Measurements from ENCODE around the gene ST3GAL5.
"Not testable (repeated sequence)": the region's sequence is repeated elsewhere in the genome, so short reads cannot be mapped to it uniquely, and the experiment has no call there.

Gene ST3GAL5

DNA sequence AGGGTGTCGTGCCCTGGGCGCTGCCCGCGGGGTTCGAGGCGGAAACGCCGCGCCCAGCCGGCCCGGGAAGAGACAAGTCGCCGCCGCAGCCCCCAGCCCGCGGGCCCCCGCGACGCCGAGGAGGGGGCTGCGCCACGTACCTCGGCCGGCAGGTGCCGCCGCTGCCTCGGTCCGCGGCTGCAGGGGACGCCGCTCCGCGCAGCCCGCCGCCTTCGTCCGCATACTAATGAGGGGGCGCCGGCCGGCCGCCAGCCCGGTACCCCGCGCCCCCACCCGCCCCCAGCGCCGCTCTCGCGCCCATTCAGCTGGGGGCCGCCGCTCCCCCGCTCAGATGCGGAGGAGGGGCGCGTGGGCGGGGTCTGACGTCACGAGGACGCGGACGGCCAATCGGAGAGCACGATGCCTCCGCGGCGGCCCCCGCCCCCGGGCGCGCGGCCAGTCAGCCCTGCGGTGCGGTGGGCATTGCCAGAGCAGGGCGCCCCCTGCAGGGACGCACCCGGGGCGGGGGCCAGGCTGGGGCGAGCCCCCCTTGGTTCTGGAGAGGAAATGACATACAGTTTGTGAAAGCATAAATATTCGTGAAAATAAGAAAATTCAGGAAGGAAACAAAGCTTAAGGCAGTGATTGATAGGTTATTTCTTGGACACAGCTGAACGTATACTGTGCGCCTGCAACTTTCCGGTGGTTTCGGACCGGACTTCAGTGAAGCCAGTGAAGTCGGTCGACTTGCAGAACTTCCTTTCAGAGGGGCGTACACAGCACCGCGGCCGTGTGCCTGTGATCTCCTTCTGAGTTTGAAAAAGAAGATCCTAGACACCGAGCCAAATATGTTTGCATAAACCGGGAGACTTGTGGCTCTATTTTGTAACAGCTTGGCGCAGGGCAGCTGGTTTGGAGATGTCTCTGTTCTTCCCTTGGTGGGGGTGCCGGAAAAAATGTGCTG is at the start of gene ST3GAL5:
Gene ST3GAL5, minus strand, starts transcription at position 307 of the 943 bp plus-strand sequence. Its CDS starts 85 bp downstream, at position 222.
- Histone ChIP-seq H3K36me3 (ENCODE audit: insufficient read depth, low read length) (no peaks in the 10 kb centered on the region), H2AFZ (ENCODE audit: low read depth, low read length) (peak within 1 kb of the TSS; percentile 79), H3K27me3 (ENCODE audit: insufficient read depth, low read length) (peaks cover 26% of the 10 kb centered on the region), H3K4me1 (ENCODE audit: insufficient read depth, low read length) (peaks cover 27% of the 10 kb centered on the region), H3K4me3 (ENCODE audit: low read length) (peak within 1 kb of the TSS; percentile 81), H3K9me3 (ENCODE audit: low read length) (no peaks in the 10 kb centered on the region)

DNA sequence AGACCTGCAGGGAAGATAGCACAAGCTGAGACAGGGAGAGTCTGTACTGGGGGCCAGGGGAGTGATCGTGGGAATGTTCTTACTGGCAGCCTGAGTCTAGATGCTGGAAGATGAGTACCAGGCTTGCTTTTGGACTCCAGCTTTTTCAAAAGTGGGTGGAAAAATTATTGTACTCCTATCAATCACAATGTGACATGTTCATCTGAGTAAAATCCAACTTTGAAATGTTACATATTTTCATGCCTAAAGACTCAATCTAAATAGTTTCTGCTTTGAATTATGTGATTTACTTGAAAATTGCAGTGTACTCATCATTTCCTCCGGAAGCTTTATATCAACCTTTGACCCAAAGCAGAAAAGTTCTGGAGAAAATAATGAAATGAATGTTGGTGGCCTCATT is 49.7 kb upstream of the ST3GAL5 start:
- peaks cover 11% of the 10 kb centered on the region for H3K4me1 ChIP-seq (ENCODE audit: insufficient read depth, low read length)

DNA sequence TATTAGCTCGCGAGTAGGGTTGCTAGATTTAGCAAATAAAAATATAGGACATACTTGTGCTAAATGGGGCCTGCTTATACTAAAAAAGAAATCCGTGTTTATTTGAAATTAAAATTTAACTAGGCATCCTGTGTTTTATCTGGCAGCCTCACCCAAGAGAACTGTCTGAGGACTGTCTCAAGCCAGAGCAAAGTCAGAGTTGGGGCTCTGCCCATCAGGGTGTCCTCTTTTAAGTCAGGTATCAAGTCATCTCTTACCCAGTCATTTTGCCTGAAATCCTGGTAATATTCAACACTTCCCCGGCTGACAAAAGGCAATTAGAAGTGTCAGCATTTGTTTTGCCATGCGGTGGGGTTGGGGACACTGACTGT is 48.3 kb upstream of the ST3GAL5 start:
- H3K4me3 ChIP-seq (ENCODE audit: low read length): no peak overlapping the region
- no peaks in the 10 kb centered on the region for H3K36me3 ChIP-seq (ENCODE audit: insufficient read depth, low read length)
- peaks cover 11% of the 10 kb centered on the region for H3K4me1 ChIP-seq (ENCODE audit: insufficient read depth, low read length)
- peaks cover 3% of the 10 kb centered on the region for H3K9me3 ChIP-seq (ENCODE audit: low read length)
- H3K27me3 ChIP-seq (ENCODE audit: insufficient read depth, low read length): no peaks in the 10 kb centered on the region
- no peak overlapping the region for H2AFZ ChIP-seq (ENCODE audit: low read depth, low read length)

More for the DNA sequence above, 49.7 kb upstream of the ST3GAL5 start:
- no peaks in the 10 kb centered on the region for H3K36me3 ChIP-seq (ENCODE audit: insufficient read depth, low read length)
- no peaks in the 10 kb centered on the region for H3K27me3 ChIP-seq (ENCODE audit: insufficient read depth, low read length)
- peaks cover 9% of the 10 kb centered on the region for H3K9me3 ChIP-seq (ENCODE audit: low read length)
- H3K4me3 ChIP-seq (ENCODE audit: low read length): no peak overlapping the region
- no peak overlapping the region for H2AFZ ChIP-seq (ENCODE audit: low read depth, low read length)

DNA sequence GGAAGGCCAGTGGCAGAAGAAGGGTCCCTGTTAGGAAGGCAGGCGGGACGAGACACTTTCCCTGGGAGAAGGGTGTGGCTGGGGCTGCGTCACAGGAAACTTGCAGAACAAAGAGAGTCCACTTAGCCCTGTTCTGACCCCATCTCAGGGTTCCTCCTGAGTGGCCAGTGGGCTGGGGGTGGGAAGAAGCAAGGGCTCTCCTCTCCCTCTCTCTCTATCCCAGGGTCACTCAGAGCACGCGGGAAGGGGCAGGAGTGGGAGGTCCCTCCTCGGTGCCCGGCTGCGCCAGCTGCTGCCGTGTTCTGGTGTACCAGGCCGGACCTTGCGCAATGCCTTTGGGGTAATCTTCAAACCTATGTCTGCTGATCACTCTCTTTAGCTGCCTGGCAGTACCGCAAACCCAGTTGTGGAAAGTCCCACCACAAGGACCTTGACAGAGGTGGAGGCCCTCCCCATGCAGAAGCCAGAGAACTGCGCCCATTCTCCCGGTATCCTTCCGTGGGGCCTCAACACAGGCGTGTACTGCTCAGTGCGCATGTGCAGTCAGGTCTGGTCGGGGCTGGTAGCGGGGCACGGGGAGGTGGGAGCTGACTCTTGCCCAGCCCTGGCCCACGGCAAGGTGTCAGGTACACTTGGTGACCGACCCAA is 47.8 kb upstream of the ST3GAL5 start:
- Histone ChIP-seq H2AFZ (ENCODE audit: low read depth, low read length) (no peak overlapping the region), H3K4me1 (ENCODE audit: insufficient read depth, low read length) (peaks cover 11% of the 10 kb centered on the region), H3K36me3 (ENCODE audit: insufficient read depth, low read length) (no peaks in the 10 kb centered on the region), H3K4me3 (ENCODE audit: low read length) (no peak overlapping the region), H3K9me3 (ENCODE audit: low read length) (no peaks in the 10 kb centered on the region), H3K27me3 (ENCODE audit: insufficient read depth, low read length) (no peaks in the 10 kb centered on the region)

DNA sequence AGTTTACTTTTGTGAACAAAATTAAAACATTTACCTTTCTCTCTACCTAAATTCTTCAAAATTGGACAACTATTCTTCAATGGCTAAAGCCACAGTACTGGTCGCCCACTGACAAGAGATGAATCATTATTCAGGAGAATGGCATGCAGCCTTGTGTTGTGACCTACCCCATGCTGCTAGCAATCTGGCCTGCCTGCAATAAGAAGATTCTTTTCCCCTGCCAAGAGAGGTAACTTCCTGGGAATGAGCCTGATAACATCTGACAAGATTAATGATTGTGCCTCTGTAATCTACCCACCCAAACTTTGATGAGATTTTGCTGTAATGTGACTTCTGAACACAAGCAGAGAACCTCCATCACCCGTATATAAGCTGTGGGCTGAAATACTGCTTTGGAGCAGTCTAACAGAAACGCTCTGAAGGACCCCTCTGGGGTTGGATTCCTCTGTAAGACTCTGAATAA is 47.0 kb upstream of the ST3GAL5 start:
- H3K36me3 ChIP-seq (ENCODE audit: insufficient read depth, low read length): no peaks in the 10 kb centered on the region
- H3K4me1 ChIP-seq (ENCODE audit: insufficient read depth, low read length): peaks cover 11% of the 10 kb centered on the region
- H2AFZ ChIP-seq (ENCODE audit: low read depth, low read length): no peak overlapping the region
- H3K4me3 ChIP-seq (ENCODE audit: low read length): no peak overlapping the region
- no peaks in the 10 kb centered on the region for H3K9me3 ChIP-seq (ENCODE audit: low read length)
- no peaks in the 10 kb centered on the region for H3K27me3 ChIP-seq (ENCODE audit: insufficient read depth, low read length)

DNA sequence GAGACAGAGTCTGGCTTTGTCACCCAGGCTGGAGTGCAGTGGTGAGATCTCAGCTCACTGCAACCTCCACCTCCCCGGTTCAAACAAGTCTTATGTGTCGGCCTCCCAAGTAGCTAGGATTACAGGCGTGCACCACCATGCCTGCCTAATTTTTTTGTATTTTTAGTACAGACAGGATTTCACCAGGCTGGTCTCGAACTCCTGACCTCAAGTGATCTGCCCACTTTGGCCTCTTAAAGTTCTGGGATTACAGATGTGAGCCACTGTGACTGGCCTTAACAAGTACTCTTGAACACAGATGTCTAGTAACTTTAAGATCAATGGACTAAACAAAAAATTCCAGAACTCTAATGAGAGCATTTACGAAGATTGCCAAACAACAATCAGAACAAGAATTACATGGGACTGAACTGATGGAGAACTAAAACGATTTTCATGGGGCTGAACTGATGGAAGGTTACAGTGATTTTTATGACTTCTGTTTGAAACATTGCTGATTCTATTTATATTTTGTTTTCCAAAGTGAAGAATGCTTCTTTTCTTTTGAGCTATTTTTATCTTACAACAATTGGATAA is 46.5 kb upstream of the ST3GAL5 start:
- Histone ChIP-seq H2AFZ (ENCODE audit: low read depth, low read length) (no peak overlapping the region), H3K4me3 (ENCODE audit: low read length) (no peak overlapping the region), H3K36me3 (ENCODE audit: insufficient read depth, low read length) (no peaks in the 10 kb centered on the region), H3K4me1 (ENCODE audit: insufficient read depth, low read length) (peaks cover 11% of the 10 kb centered on the region), H3K27me3 (ENCODE audit: insufficient read depth, low read length) (no peaks in the 10 kb centered on the region), H3K9me3 (ENCODE audit: low read length) (no peaks in the 10 kb centered on the region)

DNA sequence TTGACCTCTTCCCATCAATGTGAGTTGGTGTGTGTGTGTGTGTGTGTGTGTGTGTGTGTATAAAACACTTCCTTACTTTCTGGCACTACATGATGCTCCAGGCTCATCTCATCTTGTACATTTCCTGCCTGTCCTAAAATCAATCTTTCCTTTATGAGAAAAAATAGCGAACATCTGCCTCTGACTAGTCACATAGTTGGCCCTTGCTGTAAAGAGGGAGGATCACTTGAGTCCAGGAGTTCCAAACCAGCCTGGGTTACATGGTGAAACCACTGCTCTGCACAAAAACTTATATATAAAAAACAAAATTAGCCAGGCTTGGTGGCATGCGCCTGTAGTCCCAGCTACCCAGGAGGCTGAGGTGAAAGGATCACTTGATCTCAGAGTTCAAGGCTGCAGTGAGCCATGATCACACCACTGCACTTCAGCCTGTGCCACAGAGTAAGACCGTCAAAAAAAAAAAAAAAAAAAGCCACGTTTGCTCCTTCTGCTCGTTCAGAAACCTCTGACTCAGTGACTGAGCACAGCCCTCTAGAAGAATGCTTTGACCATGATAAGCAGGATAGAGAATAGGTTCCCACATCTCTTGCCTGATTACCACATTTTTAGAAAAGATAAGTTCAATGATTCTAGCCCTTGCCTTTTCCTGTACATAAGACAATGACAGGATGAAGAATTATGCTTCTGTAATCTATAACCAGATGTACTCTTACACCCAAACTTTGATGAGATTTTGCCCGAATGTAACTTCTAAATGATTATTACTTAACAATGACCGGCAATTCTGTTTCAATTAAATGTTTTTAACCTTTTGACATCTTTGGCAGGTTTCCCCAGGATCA is 45.2 kb upstream of the ST3GAL5 start:
- H3K9me3 ChIP-seq (ENCODE audit: low read length): no peaks in the 10 kb centered on the region
- H3K4me1 ChIP-seq (ENCODE audit: insufficient read depth, low read length): peaks cover 11% of the 10 kb centered on the region
- no peak overlapping the region for H2AFZ ChIP-seq (ENCODE audit: low read depth, low read length)
- no peaks in the 10 kb centered on the region for H3K27me3 ChIP-seq (ENCODE audit: insufficient read depth, low read length)
- H3K36me3 ChIP-seq (ENCODE audit: insufficient read depth, low read length): no peaks in the 10 kb centered on the region
- H3K4me3 ChIP-seq (ENCODE audit: low read length): no peak overlapping the region

DNA sequence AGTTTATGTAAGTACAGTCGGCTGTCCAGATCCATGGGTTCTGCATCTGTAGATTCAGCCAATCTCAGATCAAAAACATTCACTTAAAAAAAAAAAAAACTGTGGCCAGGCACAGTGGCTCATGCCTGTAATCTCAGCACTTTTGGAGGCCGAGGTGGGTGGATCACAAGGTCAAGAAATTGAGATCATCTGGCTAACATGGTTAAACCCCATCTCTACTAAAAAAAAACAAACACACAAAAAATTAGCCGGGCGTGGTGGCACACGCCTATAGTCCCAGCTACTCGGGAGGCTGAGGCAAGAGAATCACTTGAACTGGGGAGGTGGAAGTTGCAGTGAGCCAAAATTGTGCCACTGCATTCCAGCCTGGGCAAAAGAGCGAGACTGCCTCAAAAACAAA is 42.4 kb upstream of the ST3GAL5 start:
- not testable (repeated sequence) for H3K4me1 ChIP-seq (ENCODE audit: insufficient read depth, low read length); H3K9me3 ChIP-seq (ENCODE audit: low read length); H3K36me3 ChIP-seq (ENCODE audit: insufficient read depth, low read length); H2AFZ ChIP-seq (ENCODE audit: low read depth, low read length); H3K27me3 ChIP-seq (ENCODE audit: insufficient read depth, low read length); H3K4me3 ChIP-seq (ENCODE audit: low read length)

DNA sequence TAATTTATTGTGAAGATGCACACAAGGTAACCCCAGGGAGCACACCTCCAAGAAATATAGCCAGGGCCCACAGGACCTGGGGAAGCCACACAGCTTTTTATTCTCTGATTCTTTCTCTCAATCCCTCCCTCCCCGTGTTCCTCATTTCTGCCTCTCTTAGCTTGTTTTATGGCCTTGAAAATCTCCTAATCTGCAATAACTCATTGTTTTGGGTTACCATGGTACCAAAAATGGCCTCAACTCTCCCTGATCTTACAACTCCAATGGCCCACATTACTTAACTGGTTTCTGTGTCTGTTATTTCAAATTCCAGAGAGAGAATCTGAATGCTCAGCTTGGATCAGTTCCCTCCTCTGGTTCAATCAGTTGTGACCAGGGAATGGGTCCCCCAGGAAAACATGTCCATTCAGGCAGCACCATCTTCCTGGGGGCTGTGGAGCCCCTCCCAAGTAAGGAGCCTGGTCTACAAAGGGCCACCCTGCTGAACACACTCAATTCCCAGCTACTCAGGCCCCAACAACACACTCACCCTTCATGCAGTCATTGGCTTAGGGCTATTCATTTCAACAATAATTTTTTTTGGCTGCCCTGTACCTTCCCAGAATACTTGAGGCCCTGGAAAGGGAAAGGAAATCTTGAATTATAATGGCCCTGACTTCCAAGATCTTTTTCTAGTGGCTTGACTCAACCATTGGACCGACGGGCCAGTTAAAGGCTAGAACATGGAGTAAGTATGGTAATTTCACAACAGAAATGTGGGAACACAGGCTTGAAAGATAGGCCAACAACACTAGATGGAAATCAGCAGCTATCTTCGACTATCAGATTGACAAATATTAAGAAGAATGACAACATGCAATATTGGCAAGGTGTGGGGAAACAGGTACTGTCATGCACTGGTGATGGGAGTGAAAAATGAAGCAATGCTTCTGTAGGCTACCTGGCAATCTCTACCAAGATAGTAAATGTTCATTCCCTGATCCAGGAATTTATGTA is 41.6 kb upstream of the ST3GAL5 start:
- Histone ChIP-seq H3K4me1 (ENCODE audit: insufficient read depth, low read length) (peaks cover 3% of the 10 kb centered on the region), H3K36me3 (ENCODE audit: insufficient read depth, low read length) (no peaks in the 10 kb centered on the region), H2AFZ (ENCODE audit: low read depth, low read length) (no peak overlapping the region)

DNA sequence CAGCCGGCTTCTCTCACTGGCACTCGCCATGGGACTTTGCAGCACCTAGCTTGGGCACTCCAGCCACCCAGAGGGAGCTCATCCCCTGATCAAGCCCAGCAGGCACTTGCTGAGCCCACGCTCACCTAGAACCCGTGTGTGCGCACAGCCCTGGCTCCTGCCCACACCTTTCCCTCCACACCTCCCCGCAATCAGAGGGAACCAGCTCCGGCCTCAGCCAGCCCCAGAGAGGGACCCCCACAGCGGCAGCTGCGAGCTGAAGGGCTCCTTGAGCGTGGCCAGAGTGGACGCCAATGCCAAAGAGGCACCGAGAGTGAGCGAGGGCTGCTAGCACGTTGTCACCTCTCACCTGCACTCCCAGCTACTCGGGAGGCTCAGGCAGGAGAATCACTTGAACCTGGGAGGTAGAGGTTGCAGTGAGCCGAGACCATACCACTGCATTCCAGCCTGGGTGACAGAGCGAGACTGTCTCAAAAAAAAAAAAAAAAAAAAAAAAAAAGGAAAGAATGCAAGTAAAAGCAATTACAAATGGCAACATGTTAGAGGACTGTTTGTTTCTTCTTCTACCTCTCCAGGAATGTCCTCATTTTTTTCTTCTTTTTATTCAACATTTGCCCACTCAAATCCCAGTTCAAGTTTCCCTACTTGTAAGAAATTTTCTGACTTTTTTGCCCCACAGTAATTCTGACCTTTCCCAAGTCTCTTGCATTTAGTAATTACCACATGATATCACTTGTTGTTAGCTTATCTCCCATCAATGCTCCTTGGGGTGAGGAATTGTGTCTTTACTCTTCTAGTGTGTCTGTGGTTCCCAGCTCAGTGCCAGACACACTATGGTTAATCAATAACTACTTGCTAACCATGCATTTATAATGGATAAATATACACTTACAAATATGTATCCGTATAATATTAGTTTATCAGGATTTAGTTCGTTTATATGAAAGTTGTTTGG is 40.6 kb upstream of the ST3GAL5 start:
- H3K27me3 ChIP-seq (ENCODE audit: insufficient read depth, low read length): no peaks in the 10 kb centered on the region
- H3K36me3 ChIP-seq (ENCODE audit: insufficient read depth, low read length): no peaks in the 10 kb centered on the region
- no peak overlapping the region for H3K4me3 ChIP-seq (ENCODE audit: low read length)
- no peaks in the 10 kb centered on the region for H3K9me3 ChIP-seq (ENCODE audit: low read length)
- no peaks in the 10 kb centered on the region for H3K4me1 ChIP-seq (ENCODE audit: insufficient read depth, low read length)
- no peak overlapping the region for H2AFZ ChIP-seq (ENCODE audit: low read depth, low read length)

More for the DNA sequence above, 41.6 kb upstream of the ST3GAL5 start:
- H3K9me3 ChIP-seq (ENCODE audit: low read length): no peaks in the 10 kb centered on the region
- no peaks in the 10 kb centered on the region for H3K27me3 ChIP-seq (ENCODE audit: insufficient read depth, low read length)
- no peak overlapping the region for H3K4me3 ChIP-seq (ENCODE audit: low read length)

Data from neuron (in vitro differentiated cells).